ENCODE results near the gene SMNDC1. TPM values are rescaled to one million over a fixed set of nuclear protein-coding genes. Genes with fewer than 3 reads are reported as not detected.
"Not testable (repeated sequence)": the region's sequence is repeated elsewhere in the genome, so short reads cannot be mapped to it uniquely, and the experiment has no call there.

The SMNDC1 gene
- polyA plus RNA-seq, 4 donors = 44.8 to 53.0 (median 50.1) TPM

- DNase-seq (ENCODE audit: low read depth in 4 of 4, low spot score in 2 of 4) = no peak
Observed at GRCh38 chr10:110259317-110259716, 45.4 kb downstream of the SMNDC1 start.

GRCh38 chr10:110258542-110258941 lies 46.2 kb downstream of the SMNDC1 start:
- DNase-seq (ENCODE audit: low read depth in 4 of 4, low spot score in 2 of 4) = no peak

GRCh38 chr10:110254467-110254866 lies 50.3 kb downstream of the SMNDC1 start:
- DNase-seq (ENCODE audit: low read depth in 4 of 4, low spot score in 2 of 4) = no peak

- no peak for DNase-seq (ENCODE audit: low read depth in 4 of 4, low spot score in 2 of 4)
Observed at GRCh38 chr10:110252151-110252550, 52.6 kb downstream of the SMNDC1 start.

GRCh38 chr10:110251392-110251791 lies 53.3 kb downstream of the SMNDC1 start:
- not testable (repeated sequence) for DNase-seq (ENCODE audit: low read depth in 4 of 4, low spot score in 2 of 4)

- not testable (repeated sequence) for DNase-seq (ENCODE audit: low read depth in 4 of 4, low spot score in 2 of 4)
Observed at GRCh38 chr10:110249489-110249888, 55.2 kb downstream of the SMNDC1 start.

- not testable (repeated sequence) for DNase-seq (ENCODE audit: low read depth in 4 of 4, low spot score in 2 of 4)
Observed at GRCh38 chr10:110247833-110248232, 56.9 kb downstream of the SMNDC1 start.

- DNase-seq (ENCODE audit: low read depth in 4 of 4, low spot score in 2 of 4) = no peak
Observed at GRCh38 chr10:110244550-110244949, 60.2 kb downstream of the SMNDC1 start.

- no peak for DNase-seq (ENCODE audit: low read depth in 4 of 4, low spot score in 2 of 4)
Observed at GRCh38 chr10:110242511-110242910, 62.2 kb downstream of the SMNDC1 start.

GRCh38 chr10:110241841-110242240 lies 62.9 kb downstream of the SMNDC1 start:
- DNase-seq (ENCODE audit: low read depth in 4 of 4, low spot score in 2 of 4) = no peak

- DNase-seq (ENCODE audit: low read depth in 4 of 4, low spot score in 2 of 4) = no peak
Observed at GRCh38 chr10:110241407-110241806, 63.3 kb downstream of the SMNDC1 start.

Other genes with a start within 250 kb of the SMNDC1 start
- gene MXI1, start 97.3 kb downstream of the SMNDC1 start, polyA plus RNA-seq (ENCODE audit: insufficient read length in 4 of 4) = 10 to 100 TPM; 41.1 to 51.8 (median 45.5) TPM
- 10 to 100 TPM in 2 of 4 donors, 1 to 10 TPM in 2; 9.3 to 13.3 (median 10.6) TPM for gene DUSP5, start 193.0 kb upstream of the SMNDC1 start, polyA plus RNA-seq (ENCODE audit: insufficient read length in 4 of 4)